Fibroblast of skin of right quadriceps (primary cell): ENCODE results near the gene MOK.
"Not testable (repeated sequence)": the region's sequence is repeated elsewhere in the genome, so short reads cannot be mapped to it uniquely, and the experiment has no call there.

Experiments used
- DNase-seq: peaks from one replicate; pipeline ENCODE4 v3.0.0-alpha.2; 2013

The MOK gene

DNA sequence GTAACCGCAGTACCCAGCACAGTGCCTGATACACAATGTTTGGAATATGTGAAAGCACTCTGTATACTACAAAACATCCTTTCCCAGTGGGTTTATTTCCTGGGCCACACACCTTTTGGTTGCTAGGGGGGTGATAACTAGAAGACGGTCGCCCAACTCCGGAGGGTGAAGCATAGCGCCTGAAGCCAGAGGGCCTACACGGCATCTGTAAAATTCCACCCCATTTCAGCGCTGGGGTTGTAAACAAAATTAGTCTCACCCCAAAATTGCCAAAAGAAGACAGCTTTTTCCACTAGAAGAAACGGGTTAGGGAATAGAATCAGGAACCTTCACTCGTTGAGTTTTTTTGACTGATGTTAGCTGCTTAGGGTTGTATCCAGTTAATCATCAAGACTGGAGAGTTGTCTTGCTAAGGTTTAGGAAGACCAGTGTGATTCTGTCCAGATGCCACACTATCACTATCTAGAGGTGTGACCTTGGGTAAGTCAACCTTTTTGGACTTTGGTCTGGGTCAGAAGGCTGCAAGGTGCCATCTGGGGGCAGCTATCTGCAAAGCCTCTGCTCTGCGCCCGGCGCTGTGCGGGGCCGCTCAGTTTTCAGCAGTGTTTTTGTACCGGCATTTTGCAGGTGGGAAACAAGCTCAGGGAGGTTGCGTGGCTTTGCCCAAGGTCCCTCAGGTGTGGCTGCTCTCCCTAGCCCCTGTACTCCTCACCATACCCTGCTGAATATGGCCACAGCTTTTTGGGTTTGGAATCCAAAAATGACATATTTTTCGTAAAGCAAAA lies 15.9 kb upstream of the MOK start:
- no peak for DNase-seq

DNA sequence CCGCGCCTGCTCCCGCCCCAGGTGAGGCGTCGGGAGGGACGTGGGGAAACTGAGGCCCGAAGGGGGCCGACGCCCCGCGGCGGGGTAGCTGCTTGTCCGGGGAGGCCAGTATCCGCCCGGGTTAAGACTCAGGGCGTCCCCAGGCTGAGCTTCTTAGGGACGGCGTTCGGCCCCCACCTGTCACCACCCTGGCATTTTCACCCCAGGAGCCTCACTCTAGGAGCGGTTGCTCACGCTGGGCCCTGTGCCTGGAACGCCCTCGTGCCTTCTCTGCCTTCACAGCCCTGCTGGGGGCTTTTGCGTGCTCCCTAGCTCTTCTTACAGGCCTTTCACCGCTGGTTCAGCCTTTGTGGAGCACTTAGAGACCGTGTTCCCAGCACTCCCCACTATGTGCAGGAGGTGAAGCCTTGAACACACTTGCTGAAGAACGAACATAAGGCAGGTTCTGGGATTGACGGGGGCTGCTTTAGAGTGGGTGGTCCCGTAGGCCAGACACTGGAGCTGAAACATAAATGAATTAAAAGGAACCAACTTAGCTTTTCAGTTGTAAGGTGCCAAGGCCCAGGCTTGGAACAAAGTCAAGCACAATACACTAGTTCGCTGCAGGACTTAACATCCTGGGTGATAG lies 15.2 kb upstream of the MOK start:
- peak; percentile 42 for DNase-seq

DNA sequence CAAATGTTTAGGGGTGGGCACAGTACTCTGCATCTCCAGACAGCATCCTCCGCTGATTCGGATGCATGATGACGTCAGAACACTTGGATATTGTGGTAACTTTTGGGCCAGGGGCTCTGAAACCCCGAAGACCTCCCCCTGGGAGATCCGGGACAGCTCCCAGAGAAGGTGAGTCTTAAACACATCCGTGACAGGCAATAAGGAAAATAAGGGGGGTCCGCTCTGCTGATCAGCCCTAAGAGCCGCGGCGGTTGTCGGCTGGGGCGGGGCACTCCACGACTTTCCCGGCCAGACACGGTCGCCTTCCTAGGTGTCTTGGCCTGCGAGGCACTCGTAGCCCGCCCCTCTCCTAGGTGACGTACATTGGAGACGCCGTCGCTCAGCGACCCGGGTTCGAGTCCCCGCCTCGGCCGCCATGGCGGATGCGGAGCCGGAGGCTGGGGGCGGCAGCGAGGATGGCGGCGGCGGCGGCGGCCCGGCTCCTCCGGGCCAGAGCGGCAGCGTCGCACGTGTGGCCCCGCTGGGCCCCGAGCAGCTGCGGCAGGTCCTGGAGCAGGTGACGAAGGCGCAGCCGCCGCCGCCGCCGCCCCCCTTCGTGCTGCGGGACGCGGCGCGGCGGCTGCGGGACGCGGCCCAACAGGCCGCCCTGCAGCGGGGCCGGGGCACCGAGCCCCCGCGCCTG lies 14.5 kb upstream of the MOK start, which contains the start of gene ZNF839:
Gene ZNF839 (plus strand): TSS at position 396 of the 682 bp plus-strand sequence. CDS start 20 bp downstream, at position 416.
- peak; percentile 90 for DNase-seq

DNA sequence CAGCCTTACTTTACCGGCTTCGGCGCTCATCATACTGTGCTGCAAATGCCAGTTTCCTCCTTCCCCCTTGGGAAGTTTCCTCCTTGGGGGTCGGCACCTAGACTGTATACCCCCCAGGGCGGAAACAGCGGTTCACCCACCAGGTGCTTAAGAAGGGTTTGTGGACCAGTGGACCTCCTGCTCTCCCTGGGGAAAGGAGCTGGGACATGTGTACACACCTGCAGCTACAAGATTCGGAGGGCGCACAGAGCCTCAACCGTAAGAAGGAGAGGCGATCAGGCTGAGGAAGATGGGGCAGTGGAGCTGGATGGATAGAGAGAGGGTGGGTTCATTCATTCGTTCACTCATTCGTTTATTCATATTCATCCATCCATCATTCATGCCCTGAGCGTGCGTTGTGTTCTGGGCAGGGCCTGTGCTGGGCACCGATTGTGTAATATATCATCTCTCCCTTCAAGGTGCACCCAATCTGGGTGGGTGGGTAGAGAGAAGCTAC lies 13.9 kb upstream of the MOK start:
- no peak for DNase-seq

DNA sequence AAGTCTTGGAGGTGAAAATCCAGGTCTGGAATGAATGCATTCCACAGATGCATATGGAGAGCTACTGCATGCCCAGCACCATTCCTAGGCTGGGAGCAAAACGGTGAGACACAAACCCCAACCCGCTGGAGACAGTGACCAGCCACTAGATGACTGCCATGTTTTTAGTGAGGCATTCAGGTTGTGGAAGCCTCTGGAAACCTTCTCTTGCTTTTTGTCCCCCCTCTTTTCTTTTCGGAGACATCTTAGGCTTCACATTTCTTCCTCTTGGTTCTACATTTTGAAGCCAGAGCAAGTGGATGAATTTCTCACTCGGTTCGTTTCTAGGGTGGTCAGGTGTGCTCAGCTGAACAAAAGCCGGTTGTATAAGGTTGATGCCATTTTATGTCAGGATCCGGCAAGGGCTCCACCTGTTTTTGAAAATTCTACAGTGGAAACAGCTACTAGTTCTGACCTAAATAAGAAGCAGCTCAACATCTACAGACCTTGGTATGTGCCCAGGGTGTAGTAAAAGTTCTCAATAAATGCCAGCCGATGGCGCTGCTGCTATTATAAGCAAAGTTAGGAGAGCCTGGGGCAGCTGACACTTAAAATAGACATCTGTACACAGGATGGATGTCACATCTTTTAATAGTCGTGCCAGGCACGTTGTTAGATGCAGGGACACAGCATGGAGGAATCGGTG lies 12.7 kb upstream of the MOK start:
- DNase-seq = no peak

GRCh38 chr14:102316743-102317563 lies 12.0 kb upstream of the MOK start:
- peak; percentile 93 for DNase-seq

- DNase-seq = peak; percentile 84
Measured at GRCh38 chr14:102316338-102316742, 11.4 kb upstream of the MOK start.

DNA sequence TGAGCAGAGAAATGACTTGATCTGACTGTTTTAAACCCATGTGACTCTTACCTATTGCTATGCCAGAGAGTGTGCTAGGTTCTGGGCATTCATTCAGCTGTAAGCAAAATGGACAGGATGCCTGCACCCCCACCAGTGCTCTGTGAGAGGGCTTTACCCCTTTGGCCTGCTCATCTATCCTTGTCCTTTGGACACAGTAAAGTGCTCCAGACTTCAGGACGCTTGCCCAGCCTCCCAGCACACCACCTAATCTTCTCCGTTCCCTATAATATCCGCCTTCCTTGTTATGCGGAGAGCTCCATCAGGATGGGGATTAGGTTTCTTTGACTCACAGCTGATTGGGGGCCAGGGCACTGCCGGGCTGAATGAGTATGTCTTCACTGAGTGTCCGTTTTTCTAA lies 10.2 kb upstream of the MOK start:
- no peak for DNase-seq

DNA sequence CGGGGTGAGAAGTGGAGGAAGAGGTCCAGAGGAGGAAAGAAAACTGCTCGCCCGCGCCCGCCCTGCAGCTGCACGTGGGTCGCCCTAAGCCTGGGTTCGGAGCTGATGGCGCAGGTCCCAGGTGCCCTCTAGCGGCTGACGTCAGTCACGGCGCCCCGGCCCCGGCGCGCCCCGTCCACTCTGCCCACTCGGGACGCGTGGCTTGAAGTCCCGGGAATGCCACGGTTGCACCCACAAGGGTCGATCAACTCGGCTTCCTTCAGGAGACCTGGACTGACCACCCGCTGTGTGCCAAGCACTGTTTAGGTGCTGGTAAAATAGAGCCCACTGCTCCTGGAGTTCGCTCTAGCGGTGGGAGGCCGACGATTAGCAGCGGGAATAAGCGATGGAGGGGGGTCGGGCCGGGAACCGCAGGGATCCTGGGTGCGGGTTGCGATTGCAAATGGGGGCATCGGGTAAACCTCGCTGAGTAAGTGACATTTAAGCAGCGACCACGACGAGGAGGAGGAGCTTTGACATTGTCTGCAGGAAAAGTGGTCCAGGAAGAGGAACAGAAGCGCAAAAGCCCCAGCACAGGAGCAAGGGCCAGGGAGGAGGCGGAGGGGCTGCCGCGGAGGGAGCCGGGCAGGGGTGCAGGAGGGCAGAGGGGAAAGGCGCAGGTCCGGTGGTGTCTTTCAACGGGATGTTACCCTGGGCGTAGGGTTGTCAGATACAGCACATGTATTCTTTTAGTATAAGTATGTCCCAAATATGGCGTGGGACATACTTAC lies 9.5 kb upstream of the MOK start:
- peak; percentile 76 for DNase-seq

DNA sequence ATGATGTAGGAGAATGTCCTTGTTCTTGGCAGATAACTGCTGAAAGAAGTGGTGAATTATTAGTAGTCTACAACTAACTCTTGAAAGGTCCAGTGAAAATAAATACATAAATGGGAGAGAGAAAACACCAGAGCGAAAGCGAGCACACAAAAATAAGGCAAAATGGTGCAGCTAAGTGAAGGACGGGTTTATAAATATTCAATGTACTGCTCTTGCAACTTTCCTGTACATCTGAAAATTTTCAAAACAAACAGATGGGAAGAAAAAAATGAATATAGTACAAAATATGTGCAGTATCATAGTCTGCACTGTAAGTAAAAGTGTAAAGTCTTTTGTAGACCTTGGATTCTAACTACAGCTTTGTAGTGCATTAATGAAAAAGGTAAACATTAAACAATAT lies 1.3 kb downstream of the MOK start:
- DNase-seq = no peak

- not testable (repeated sequence) for DNase-seq
Measured at GRCh38 chr14:102298303-102299070, 6.5 kb downstream of the MOK start.

GRCh38 chr14:102297436-102298170 lies 7.4 kb downstream of the MOK start:
- DNase-seq = no peak

GRCh38 chr14:102295270-102295669 lies 9.7 kb downstream of the MOK start:
- peak; percentile 8 for DNase-seq

DNA sequence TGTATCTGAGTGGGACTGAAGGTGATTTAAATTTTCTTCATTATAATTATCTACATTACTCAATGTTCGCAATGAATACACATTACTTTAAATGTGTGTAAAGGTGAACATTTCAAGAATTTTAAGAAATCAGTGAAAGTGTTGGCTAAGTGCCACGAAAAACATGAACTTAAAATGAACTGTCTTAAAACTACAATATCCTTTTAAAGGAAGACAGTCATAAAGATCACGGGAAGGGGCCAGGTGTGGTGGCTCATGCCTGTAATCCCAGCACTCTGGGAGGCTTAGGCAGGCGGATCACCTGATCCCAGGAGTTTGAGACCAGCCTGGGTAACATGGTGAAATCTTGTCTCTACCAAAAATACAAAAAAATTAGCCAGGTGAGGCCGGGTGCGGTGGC lies 11.2 kb downstream of the MOK start:
- DNase-seq = peak; percentile 32

- DNase-seq = no peak
Measured at GRCh38 chr14:102292441-102292840, 12.5 kb downstream of the MOK start.

GRCh38 chr14:102288139-102288538 lies 16.8 kb downstream of the MOK start:
- DNase-seq = no peak

DNA sequence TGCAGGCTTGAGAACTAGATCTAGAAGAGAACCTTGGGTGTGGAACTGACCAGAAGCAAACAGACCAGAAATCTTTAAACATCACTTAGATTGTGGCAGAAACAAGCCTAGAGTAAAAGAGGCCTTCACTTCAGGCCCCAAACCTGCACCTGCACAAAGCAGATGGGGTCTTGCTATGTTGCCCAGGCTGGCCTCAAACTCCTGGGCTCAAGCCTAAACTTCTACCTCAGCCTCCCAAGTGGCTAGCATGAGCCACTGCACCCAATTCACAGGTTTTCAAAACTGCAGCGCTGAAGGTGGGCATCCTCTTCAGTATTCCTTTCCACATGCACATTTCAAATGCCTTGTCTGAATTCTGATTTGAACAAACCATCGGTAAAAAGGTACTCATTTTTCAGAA lies 19.9 kb downstream of the MOK start:
- no peak for DNase-seq

- DNase-seq = no peak
Measured at GRCh38 chr14:102283631-102284129, 21.3 kb downstream of the MOK start.

DNA sequence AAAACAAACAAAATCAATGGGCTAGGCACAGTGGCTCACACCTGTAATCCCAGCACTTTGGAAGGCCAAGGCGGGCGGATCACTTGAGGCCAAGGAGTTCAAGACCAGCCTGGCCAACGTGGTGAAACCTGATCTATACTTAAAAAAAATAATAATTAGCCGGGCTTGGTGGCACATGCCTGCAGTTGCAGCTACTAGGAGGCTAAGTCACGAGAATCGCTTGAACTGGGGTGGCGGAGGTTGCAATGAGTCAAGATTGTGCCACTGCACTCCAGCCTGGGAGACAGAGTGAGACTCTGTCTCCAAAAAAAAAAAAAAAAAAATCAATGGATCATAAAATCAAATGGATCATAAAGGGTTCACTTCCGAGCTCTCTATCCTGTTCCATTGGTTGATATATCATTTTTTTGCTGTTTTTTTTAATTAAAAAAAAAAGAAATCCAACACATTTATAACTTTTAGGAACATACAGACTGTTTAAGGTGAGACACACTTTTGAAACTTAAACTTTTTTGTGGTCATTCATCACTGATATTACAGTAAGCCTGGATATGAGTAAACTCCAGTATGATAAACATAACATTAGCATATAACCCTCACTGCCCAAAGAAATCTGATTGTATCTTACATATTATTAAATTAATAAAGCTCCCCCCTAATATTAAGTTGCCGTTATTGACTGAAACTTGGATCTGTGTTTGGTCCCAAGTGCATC lies 22.1 kb downstream of the MOK start:
- DNase-seq = no peak
